ENCODE data around the gene RTCA. TPM values are rescaled to one million over a fixed set of nuclear protein-coding genes. Genes with fewer than 3 reads are reported as not detected.

Gene RTCA
- total RNA-seq, 2 experiments from 2014 or later: 62.1 to 67.1 TPM

GRCh38 chr1:100284591-100284990, 18.6 kb downstream of the RTCA start:
- Histone ChIP-seq H3K4me1 (ENCODE audit: insufficient read depth, low read length) (no peaks in the 10 kb centered on the region), H3K36me3 (ENCODE audit: insufficient read depth, low read length) (peaks cover 91% of the 10 kb centered on the region), H3K27ac (ENCODE audit: low read depth in 1 of 2, low read length in 2 of 2) (no peak overlapping the region), H3K9me3 (ENCODE audit: control insufficient read depth in 1 of 2, insufficient read depth in 1 of 2, low read length in 2 of 2) (no peaks in the 10 kb centered on the region), H3K27me3 (ENCODE audit: control insufficient read depth in 1 of 2, insufficient read depth in 2 of 2, low read length in 2 of 2) (no peaks in the 10 kb centered on the region), H3K4me3 (ENCODE audit: low read length) (no peak overlapping the region)
- no peaks in the 10 kb centered on the region for H3K9me3 Mint-ChIP-seq
- no peak for ATAC-seq (ENCODE audit: poor library complexity)
- ChIA-PET POLR2A (no interaction called here), CTCF (interaction anchor here (2.7 kb wide), 1 partner anchor 175 kb away, joined by 14 read pairs; no protein-coding TSS in a partner anchor)
- intact Hi-C loops (cut with DNase I, micrococcal nuclease): no loop called here
- no peak overlapping the region for H3K27ac Mint-ChIP-seq
- H3K4me1 Mint-ChIP-seq (ENCODE audit: low read depth): peaks cover 15% of the 10 kb centered on the region
- no peaks in the 10 kb centered on the region for H3K27me3 Mint-ChIP-seq
- no peak overlapping the region for H3K4me3 Mint-ChIP-seq
- H3K36me3 Mint-ChIP-seq (ENCODE audit: low read depth): peaks cover 77% of the 10 kb centered on the region
- TF ChIP-seq, protein P1, sequence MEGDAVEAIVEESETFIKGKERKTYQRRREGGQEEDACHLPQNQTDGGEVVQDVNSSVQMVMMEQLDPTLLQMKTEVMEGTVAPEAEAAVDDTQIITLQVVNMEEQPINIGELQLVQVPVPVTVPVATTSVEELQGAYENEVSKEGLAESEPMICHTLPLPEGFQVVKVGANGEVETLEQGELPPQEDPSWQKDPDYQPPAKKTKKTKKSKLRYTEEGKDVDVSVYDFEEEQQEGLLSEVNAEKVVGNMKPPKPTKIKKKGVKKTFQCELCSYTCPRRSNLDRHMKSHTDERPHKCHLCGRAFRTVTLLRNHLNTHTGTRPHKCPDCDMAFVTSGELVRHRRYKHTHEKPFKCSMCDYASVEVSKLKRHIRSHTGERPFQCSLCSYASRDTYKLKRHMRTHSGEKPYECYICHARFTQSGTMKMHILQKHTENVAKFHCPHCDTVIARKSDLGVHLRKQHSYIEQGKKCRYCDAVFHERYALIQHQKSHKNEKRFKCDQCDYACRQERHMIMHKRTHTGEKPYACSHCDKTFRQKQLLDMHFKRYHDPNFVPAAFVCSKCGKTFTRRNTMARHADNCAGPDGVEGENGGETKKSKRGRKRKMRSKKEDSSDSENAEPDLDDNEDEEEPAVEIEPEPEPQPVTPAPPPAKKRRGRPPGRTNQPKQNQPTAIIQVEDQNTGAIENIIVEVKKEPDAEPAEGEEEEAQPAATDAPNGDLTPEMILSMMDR (IDR thresholded peaks at IDR 0.05): no peak
- DNase-seq: no peak

DNA sequence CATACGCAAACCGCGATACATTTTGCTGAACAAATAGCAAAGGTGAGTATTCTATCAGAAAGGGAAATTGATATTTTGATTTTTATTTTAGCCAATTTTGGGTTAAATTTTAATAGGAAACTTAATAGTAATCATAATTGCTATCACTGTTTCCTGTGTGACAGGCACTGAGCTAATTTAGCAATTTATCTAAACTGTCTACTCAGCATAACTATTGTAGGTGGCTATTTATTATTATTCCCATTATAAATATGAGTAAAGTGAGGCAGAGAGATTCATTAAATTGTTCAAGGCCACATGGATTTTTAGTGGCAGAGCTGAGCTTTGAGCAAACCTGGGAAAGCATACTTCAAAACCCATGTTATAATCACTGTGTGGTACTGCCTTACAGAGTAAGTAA, 21.1 kb downstream of the RTCA start:
- H3K27me3 ChIP-seq (ENCODE audit: control insufficient read depth in 1 of 2, insufficient read depth in 2 of 2, low read length in 2 of 2): no peaks in the 10 kb centered on the region
- no peak overlapping the region for H3K4me3 ChIP-seq (ENCODE audit: low read length)
- Mint-ChIP-seq H3K4me1 (ENCODE audit: low read depth) (no peaks in the 10 kb centered on the region), H3K4me3 (no peak overlapping the region), H3K9me3 (no peaks in the 10 kb centered on the region), H3K27ac (no peak overlapping the region), H3K27me3 (no peaks in the 10 kb centered on the region), H3K36me3 (ENCODE audit: low read depth) (peaks cover 73% of the 10 kb centered on the region)
- CTCF ChIA-PET: interaction anchor here (1.7 kb wide), 1 partner anchor 173 kb away, joined by 8 read pairs; no protein-coding TSS in a partner anchor
- no peak overlapping the region for H3K27ac ChIP-seq (ENCODE audit: low read depth in 1 of 2, low read length in 2 of 2)
- intact Hi-C loops (cut with DNase I, micrococcal nuclease): loop anchor here in 1 of 2 experiments (5.0 kb wide), 1 partner anchor 65 kb away; the partner anchor contains the start of gene CDC14A
- no peaks in the 10 kb centered on the region for H3K9me3 ChIP-seq (ENCODE audit: control insufficient read depth in 1 of 2, insufficient read depth in 1 of 2, low read length in 2 of 2)
- TF ChIP-seq, protein P1 (IDR thresholded peaks at IDR 0.05): no peak
- POLR2A ChIA-PET: interaction anchor here (0.6 to 1.6 kb wide), 3 partner anchors 14 to 112 kb away, joined by 3 to 4 read pairs (median 3); partner anchors contain the start of gene RTCA
- DNase-seq: no peak
- H3K4me1 ChIP-seq (ENCODE audit: insufficient read depth, low read length): no peaks in the 10 kb centered on the region
- ATAC-seq (ENCODE audit: poor library complexity): no peak
- H3K36me3 ChIP-seq (ENCODE audit: insufficient read depth, low read length): peaks cover 92% of the 10 kb centered on the region

GRCh38 chr1:100290291-100290690, 24.3 kb downstream of the RTCA start:
- no peaks in the 10 kb centered on the region for H3K4me1 ChIP-seq (ENCODE audit: insufficient read depth, low read length)
- H3K9me3 ChIP-seq (ENCODE audit: control insufficient read depth in 1 of 2, insufficient read depth in 1 of 2, low read length in 2 of 2): no peaks in the 10 kb centered on the region
- Mint-ChIP-seq H3K4me3 (no peak overlapping the region), H3K9me3 (no peaks in the 10 kb centered on the region), H3K4me1 (ENCODE audit: low read depth) (no peaks in the 10 kb centered on the region), H3K27ac (no peak overlapping the region), H3K27me3 (no peaks in the 10 kb centered on the region), H3K36me3 (ENCODE audit: low read depth) (peaks cover 61% of the 10 kb centered on the region)
- POLR2A ChIA-PET: interaction anchor here (1.1 kb wide), 1 partner anchor 17 kb away, joined by 3 read pairs; no protein-coding TSS in a partner anchor
- DNase-seq (no peak), ATAC-seq (ENCODE audit: poor library complexity) (no peak)
- no peaks in the 10 kb centered on the region for H3K27me3 ChIP-seq (ENCODE audit: control insufficient read depth in 1 of 2, insufficient read depth in 2 of 2, low read length in 2 of 2)
- H3K36me3 ChIP-seq (ENCODE audit: insufficient read depth, low read length): peaks cover 76% of the 10 kb centered on the region
- TF ChIP-seq, protein P1 (IDR thresholded peaks at IDR 0.05): no peak
- no peak overlapping the region for H3K4me3 ChIP-seq (ENCODE audit: low read length)
- CTCF ChIA-PET: interaction anchor here (0.7 to 1.4 kb wide), 2 partner anchors 166 to 169 kb away, joined by 3 to 10 read pairs; no protein-coding TSS in a partner anchor
- intact Hi-C loops (cut with DNase I, micrococcal nuclease): loop anchor here in 1 of 2 experiments (10.0 kb wide), 1 partner anchor 55 kb away; no protein-coding TSS in a partner anchor
- H3K27ac ChIP-seq (ENCODE audit: low read depth in 1 of 2, low read length in 2 of 2): no peak overlapping the region

Data from CD4-positive, alpha-beta T cell (primary cell).